Stimulated activated CD4-positive, alpha-beta T cell treated with anti-CD3 and anti-CD28 coated beads, Interleukin-2, amount 100 ng/mL, for 24 hours (primary cell): ENCODE results near the gene FRMD1.

ENCODE experiments used
- DNase-seq, 2 donors: peaks; one replicate each; pipeline ENCODE4 v3.0.0-alpha.2; 2020

The FRMD1 gene

DNA sequence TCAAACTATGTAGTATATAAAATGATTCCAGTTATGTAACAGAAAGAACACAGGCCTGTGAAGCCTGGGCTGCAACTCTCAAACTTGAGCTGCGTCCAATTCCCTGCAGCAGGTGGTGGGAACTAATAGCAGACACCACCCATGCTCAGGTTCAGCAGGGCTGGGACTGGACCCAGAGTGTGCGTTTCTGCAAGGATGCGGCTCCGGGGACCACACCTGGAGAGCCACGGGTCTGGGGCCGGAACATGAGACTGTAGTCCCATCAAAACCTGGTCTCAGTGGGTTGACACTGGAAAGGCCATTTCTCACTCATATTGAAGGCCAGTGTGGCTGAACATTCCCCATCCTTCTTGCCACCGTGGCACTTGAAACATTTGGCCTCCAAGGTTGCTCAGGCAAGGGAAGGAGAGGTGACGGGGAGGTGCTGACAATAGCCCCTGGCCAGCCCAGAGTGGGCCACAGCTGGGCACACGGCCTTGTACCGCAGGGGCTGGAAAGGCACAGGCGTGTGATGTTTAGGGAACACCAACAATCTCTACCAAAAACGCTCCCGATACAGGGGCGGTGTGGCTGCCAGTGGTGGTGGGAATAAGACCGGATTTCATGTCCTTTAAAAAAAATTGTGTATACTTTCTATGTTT lies 38.0 kb downstream of the FRMD1 start:
- DNase-seq = no peak

DNA sequence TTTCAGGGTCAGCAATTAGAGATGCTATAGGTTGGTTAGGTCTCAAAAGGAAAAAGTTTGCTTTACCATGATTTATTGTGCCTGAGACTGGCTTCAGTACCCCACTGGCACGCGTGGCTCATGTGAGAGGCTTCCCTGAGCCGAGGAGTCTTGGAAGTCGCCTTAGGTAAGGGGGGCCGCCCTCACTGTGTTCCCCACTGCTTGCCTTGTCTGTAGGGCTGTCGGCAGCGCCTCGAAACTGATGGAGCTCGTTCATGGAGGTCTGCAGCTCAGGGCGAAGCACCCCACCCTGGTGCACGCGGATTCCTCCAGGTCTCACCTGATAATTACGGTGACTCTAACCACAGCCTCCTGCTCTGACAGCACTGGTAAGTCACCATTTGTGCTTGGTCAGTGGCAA lies 39.2 kb downstream of the FRMD1 start:
- no peak for DNase-seq

DNA sequence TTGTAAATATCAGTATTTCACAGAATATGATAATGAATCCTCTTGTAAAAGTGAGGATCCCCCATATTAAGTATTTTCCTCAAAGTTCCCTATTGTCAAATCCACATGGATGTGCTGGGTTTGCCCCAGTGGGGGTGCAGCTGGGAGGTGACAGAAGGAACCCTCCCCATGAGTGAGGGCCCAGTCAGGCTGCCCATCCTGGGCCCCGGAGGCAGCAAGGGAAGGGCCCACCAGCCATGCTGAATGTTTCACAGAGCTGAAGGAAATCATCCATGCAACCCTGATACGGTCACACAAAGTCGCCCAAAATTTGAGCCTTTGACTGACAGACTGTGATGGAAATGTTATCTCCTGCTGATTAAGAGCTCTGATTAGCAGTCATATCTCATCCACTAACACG lies 39.7 kb downstream of the FRMD1 start:
- DNase-seq = no peak

DNA sequence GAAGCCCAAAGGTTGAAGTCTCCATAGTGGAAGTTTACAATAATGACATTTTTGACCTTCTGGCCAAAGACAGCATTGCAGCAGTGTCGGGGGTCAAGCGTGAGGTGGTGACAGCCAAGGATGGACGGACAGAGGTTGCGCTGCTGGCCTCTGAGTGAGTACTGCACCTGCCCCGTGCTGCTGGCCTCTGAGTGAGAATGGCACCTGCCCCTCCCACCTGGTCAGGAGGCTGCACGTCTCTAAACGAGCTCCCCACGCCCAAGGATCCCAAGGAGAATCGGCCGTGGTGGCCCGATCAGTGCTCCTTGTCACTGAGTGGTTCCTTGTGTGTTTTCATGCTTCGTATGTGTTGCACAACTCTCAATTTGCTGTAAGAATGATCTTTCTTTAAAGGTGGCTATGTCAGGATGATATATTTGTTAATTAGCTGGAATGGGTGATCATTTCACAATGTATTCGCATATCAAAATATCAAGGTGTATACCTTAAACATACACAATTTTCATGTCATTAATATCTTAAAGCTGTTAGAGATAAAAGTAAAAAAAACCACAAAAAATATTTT lies 40.4 kb downstream of the FRMD1 start:
- DNase-seq = no peak

DNA sequence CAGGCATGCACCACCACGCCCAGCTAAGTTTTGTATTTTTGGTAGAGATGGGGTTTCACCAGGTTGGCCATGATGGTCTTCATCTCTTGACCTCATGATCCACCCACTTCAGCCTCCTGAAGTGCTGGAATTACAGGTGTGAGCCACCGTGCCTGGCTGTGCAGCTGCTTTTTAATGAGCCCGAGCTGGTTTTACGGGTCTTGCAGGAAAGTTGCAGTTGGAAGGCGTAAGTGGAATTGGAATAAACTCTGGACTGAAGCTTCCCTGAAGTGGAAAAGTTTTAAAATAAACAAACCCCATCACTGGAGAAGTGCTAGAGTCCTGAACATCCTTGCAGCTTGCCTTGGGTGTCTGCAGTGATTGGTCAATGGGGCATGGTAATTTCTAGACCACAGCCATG lies 41.2 kb downstream of the FRMD1 start:
- DNase-seq = no peak

DNA sequence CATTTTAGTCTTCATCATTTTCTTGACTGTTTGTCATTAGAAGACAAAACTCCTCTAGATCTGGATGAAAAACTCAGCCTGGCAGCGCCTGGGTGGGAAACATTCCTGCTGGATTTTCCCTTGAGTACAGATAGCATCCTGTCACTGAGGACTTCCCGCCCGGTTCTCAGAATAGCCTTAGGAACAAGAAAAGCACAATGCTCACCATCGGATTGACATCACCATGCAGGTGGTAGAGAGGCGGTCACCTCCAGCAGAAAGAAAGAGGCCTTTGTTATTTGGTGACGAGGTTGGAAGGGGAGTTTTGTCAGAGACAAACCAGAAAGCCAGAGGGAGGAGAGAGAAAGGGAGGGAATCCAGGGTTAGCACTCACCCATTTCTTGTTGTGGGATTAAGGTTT lies 41.8 kb downstream of the FRMD1 start:
- DNase-seq = no peak

DNA sequence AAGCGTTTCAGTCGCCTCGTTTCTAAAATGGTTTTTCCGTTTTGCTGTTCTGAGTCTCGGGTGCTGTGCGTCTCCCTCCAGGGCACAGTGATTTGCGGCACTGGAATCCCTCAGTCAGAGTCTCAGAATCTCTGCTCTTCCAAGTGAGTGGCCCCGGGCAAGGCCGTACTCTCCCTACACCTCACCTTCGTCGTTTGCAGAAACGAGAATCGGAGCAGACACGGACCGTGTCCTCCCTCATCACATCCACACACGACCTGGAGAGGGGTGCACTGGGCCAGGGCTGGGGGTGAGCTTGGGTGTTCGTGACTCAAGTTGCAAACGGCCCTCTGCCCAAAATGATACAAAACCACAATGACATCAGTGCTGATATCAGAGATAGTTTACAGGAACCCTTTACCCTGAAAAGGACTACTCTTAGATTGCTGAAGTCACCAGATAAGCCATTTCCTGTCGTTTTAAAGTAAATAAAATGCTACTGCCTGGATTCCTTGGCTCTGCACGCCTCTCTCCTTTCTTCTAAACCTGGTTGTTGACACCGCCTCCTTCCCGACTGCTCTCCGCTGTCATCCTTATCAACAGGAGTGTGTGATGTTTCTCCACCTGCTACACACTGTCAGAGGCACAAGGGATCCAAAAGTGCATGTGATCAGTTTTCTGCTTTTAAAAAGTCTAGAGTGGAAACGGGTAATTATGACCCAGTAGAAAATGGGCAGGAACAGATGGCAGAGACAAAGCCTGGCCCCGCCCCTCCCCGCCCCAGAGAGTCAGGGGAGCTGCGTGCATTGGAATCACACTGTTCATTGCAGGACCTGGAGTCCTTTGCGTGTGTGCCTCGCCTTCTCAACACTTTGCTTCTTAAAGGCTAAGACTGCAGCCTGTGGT lies 43.1 kb downstream of the FRMD1 start:
- DNase-seq = no peak

DNA sequence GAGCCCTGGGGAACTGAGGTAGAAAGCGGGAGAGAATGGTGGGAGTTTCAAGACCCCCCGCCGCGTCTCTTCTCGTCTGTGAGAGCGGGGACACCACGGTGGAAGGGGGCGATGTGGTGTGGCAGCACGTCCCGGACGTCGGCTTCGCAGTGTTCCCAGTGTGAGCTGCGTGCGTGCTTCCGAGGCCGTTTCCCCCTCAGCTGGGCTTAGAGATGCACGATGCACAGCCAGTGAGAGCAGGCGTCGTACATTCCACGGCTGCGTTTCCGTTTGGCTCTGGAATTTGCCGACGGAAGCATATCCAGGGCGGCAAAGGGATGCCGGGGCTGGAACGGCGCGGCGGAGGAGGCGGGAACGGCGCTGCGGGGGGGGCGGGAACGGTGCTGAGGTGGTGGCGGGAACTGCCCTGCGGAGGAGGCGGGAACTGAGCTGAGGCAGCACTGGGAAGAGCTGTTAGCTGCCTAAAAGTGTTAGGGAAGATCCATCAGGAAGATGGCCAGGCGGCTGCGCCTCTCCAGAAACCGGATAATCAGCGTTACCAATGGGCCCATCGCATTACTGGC lies 43.8 kb downstream of the FRMD1 start:
- DNase-seq = no peak

DNA sequence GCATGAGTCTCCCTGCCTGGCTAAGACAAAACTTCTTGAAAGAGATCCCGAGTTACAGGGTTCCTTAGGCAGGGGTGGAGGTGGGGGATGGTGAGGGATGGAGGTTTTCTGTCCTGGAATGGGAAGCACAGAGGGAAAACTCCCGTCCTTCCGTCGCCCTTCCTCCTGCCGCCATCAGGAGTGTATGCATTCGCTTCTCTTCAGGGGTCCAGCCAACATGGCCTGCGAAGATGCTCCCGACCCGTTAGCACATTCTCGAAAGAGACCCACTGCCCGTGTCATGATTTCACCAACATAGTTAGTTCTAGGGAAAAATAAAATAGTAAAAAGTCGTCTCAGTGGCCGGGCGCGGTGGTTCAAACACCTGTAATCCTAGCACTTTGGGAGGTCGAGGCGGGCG lies 44.5 kb downstream of the FRMD1 start:
- DNase-seq = no peak

DNA sequence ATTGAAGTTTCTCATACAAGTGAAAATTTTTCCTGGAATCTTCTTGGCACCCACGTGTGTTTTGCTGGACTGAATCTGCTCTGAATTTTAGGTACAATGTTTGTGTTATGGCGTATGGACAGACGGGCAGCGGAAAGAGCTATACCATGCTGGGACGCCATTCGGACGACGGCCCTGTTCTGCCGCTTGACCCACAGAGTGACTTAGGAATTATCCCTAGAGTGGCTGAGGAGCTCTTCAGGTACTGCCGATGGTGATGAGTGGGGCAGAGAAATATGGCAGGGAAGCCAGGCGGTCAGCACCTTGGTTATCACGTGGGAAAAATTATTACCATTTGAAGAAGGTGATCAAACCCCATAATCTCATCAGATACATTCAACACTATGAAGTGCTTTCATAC lies 45.2 kb downstream of the FRMD1 start:
- no peak for DNase-seq

DNA sequence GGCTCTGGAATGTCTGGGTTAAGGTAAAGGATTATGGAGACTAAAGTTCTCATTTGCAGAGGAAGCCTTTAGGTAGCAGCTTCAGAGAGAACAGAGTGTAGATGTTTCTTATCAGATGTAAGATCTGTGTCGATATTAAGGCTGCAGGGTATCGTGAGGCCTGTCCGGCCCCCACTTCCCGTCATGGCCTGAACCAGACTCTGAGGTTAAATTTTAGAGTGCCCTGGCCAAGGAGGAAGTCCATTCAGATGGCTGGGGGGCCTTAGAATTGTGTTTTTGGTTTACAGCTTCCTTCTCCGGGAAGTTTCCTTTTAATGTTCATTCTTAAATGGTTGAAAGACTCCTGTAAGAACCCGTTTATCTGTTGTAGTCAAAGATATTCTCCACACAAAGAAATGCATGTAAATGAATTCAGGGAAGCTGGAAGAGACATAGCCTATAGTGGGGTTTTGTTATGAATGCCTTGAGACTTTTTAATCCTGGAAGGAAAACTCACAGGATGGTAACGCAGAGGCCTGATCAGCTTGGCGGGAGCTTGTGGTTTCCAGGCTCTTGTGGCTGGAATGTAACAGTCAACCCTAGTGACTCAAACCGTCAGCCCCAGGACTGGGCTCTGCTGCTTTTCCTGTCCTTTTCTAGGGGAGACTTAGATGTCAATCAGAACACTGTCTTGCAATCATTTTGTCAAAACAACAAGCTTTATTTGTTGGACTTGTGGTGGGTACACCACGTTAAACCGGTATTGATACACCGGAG lies 46.8 kb downstream of the FRMD1 start:
- no peak for DNase-seq

DNA sequence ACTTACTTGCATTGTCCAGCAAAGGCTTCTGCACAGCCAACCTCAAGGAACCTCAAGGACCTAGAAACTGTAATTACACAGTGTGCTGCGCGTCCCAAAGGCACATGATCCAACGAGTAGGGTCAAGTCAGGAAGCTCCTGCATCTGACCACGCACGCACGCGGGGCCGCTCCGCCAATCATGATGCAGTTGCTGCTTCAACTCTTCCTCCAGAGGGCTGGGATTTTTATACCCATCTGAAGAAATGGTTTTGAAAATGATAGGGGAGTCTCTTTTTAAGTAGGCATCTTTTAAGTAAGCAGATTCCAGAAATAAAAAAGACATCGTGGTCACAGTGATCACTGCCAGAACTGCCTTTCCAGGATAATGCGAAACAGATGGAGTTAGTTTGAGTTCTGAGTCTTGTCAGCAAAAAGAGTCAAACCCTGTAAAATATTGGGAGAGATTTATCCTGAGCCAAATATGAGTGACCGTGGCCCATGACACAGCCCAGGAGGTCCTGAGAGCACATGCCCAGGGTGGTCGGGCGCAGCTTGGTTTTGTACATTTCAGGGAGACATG lies 47.5 kb downstream of the FRMD1 start:
- DNase-seq = no peak

DNA sequence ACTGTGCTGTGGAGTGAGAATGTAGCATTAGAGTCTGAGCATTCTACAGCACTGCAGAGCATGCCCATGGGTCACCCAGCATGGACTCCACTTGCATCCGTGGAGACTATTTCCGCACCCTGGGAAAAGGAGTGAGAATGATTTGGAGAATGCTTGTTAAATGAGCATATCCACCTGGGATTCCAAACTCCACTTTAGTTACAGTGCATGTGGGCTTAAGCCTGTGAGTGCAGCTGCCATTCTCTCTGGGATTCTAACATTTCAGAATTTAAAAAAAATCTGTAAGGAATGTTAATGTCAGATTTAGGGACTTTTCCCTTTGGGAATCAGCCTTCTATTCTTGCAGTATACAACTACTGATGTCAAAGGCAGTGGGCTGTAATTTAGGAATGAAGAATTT lies 48.1 kb downstream of the FRMD1 start:
- DNase-seq = no peak

DNA sequence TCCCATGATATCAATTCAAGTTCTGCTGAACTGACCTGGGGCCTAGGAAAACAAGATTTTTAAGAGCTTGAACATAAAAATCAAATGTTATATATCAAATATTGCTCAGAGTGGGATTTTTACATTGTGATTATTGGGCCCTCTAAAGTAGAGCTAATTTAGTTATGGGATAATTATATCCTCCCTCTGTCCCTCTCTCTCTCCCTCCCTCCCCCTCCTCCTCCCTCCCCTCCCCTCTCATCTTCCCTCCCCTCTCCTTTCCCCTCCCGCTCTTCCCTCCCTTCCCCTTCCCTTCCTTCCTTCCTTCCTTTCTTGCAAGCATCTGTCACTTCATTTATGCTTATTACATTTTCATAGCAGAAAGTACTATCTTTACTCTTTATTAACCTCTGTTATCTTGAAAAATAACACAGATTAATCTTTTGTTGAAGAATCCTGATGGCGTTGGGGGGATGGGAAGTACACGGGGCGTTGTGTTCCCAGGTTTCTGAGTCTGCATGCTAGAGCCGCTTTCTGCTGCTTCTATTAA lies 48.7 kb downstream of the FRMD1 start:
- DNase-seq = no peak

DNA sequence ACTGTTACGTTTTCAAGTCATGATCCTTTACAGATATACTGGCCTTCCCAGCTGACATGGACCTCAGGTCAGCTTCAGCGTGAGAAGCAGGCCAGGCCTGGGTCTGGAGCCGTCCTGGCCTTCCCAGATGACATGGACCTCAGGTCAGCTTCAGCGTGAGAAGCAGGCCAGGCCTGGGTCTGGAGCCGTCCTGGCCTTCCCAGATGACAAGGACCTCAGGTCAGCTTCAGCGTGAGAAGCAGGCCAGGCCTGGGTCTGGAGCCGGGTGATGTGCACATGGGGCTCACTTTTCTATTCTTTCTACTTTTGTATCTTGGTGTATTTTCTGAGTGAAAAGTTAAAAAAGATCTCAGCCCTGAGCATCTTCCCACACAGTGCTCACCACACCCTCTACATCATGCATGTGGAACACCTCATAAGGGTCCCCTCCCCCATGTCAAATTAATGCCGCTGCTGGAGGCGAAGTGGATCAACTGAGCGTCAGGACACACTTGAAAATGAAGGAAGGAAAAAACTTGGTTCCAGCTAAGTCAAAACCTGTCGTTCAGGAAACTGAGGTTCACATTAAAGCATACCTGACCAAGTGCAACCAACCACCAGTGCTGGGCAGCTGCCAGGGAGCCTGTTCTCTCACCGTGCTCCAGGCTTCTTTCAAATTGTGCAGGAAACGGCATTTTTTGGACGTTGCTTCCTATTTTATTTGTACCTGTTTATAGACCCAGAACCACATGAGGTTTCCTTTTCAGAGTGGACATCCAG lies 49.4 kb downstream of the FRMD1 start:
- no peak for DNase-seq

DNA sequence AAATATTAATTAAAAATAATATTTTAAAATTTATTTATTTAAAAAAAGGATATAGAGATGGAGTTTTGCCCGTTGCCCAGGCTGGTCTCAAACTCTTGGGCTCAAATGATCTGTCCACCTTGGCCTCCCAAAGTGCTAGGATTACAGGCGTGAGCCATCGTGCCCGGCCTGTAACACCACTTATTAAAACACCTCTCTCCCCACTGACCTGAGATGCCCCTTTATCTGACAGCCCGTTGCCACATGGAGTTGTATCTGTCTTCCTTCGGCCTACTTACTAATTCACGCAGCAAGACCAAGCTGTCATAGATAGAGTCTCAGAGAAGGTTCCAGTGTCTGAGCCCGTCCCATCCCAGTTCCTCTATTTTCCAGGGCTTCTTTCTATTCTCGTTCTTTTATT lies 50.8 kb downstream of the FRMD1 start:
- DNase-seq = no peak

DNA sequence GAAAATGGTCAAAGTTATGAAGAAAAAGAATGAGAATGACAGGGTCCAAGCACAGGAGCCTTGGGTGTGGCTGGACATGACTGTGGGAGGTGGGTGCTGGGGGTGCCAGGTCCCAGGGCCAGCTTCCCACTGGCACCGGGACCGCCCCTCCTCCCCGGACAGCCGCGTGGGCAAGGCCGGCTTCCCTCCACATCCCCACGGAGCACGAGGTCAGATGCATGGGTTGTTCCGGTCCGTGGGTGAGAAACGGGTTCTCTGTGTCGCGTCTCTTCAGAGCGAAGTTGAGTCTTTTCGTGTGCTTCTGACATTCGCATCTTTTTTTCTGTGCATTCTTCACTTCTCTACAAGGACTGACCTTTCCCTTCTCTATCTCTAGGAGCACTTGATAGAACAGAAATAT lies 51.5 kb downstream of the FRMD1 start:
- DNase-seq = no peak

DNA sequence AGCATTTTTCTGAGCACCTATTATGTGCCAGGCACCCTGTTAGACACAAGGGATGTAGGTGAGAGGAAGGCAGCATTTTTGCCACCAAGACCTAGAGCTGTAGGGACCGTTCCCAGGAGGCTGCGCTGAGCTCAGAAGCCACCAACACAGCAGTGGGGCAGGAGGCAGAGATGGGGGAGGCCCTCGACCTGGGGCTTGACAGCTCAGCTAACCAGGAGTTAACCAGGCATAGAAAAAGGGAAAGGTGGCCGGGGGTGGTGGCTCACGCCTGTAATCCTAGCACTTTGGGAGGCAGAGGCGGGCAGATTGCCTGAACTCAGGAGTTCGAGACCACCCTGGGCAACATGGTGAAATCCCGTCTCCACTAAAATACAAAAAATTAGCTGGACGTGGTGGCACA lies 52.1 kb downstream of the FRMD1 start:
- no peak for DNase-seq

DNA sequence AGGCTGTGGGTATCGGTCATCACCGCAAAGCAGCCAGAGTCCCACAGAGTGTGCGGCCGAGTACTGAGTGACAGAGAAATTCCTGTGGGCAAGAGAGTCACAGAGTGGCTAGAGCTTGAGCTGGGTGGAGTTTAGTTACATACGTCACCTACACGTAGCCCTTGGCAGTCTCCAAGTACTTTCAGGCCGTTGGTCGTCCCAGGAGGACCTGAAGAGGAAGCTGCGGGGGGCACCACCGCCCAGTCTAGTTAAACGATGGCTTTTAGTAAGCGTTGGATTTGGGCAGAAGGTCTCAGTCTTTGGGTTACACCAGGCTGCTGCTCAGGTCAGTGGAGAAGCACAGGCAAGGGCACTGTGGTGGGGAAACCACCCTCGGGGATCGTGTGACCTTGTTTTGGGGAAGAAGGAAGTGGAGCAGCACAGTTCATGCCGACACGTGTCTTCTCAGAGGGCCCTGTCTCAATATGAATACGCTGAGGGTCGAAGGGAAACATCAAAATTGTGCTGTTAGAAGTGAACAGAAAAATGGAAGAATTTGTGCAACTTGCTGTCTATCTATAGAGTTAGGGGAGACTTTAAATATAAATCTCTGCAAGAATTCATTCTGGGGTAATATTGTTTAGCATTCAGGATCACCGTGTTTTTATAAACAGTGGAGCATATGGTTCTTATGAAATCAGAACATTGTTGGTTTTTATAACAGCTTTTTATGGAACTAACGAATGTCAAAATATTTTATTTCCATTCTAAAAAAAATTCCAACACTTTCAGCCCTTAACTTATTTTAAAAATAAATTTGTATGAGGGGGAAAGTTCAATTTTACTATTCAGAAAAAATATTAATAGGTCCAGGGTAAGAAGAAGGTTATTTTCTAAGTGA lies 52.9 kb downstream of the FRMD1 start:
- DNase-seq = no peak

DNA sequence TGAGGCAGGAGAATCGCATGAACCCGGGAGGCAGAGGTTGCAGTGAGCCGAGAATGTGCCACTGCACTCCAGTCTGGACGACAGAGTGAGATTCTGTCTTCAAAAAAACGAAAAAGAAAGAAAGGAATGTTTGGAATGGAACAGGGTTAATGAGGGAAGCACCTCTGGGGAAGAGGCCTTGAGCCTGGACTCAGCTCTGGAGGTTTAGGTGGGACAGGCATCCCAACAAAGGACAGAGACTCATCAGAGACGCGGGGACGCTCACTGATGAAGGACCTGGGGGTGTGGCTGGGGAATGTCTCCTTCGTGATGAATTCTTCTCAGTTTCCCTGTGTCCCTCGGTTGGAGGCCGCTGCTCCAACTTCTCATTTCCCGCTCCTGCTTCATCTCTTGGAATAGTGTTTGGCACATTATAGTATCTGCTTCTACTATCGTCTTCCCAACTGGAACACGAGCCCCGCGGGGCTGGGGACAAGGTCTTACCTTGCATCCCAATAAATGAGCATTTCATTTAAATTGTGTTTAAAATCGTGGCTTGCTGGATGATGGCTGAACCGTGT lies 54.0 kb downstream of the FRMD1 start:
- no peak for DNase-seq
